Keratinocyte (primary cell): ENCODE measurements around the gene HTT-AS. TPM values are rescaled to one million over a fixed set of nuclear protein-coding genes. Genes with fewer than 3 reads are reported as not detected.

Experiments
- polyA plus RNA-seq, 5 experiments: library from polyadenylated mRNA; depleted of rRNA in 3 of 5; stranded (reverse) in 3 of 5; stranded (forward) in 1 of 5; unstranded in 1 of 5; fragments of >200 nt; gene quantifications; 1 replicate in 1 of 5; 2 replicates in 3 of 5; 3 replicates in 1 of 5; pipeline versions ENCODE4 v1.2.1 to v1.2.3, GENCODE V29; 2011 to 2012; ENCODE audit warnings: missing spikeins in 2 of 5, low read depth in 1 of 5, low replicate concordance in 1 of 5
- small RNA-seq, 3 experiments: library from RNA; depleted of rRNA; stranded (forward); fragments of <200 nt; gene quantifications; one replicate each; pipeline ENCODE3, GENCODE V24; 2012; ENCODE audit warnings: low read depth in 3 of 3, low replicate concordance in 1 of 3; ENCODE audit not compliant: insufficient read length in 3 of 3

HTT-AS gene
- polyA plus RNA-seq, 1 donor (not counting 4 experiments of a cell fraction or from before 2014, with no cell fraction given), result not detected

Small RNA genes within 50 kb of the gene (small RNA-seq; reads per million reads assigned to genes)
- gene RF02134 (0 reads per million in 3 experiments), gene RF02135 (0 reads per million in 3 experiments), gene RNU6-204P (0.27 to 2.0 (median 1.7) reads per million in 3 experiments)

Other genes starting within 250 kb of the HTT-AS start
- 77.0 to 138 TPM (median 109 TPM) in 3 replicates for gene ADD1, start 230.7 kb downstream of the HTT-AS start, polyA plus RNA-seq
- 9.6 to 24.7 TPM (median 21.8 TPM) in 3 replicates for gene NOP14, start 111.1 kb downstream of the HTT-AS start, polyA plus RNA-seq
- 3.8 to 4.8 TPM (median 4.3 TPM) in 3 replicates for gene GRK4, start 111.0 kb downstream of the HTT-AS start, polyA plus RNA-seq
- 16.2 to 25.5 TPM (median 16.4 TPM) in 3 replicates for gene HTT, start 143 bp upstream of the HTT-AS start, polyA plus RNA-seq
- 0.05 to 0.13 TPM in 2 of 3 replicates, not detected in the other for gene MSANTD1, start 174.6 kb upstream of the HTT-AS start, polyA plus RNA-seq
- gene RGS12, start 218.5 kb upstream of the HTT-AS start, polyA plus RNA-seq, result 25.2 to 43.6 TPM (median 34.0 TPM) in 3 replicates